ENCODE results near the gene CCDC33.

Gene CCDC33

DNA sequence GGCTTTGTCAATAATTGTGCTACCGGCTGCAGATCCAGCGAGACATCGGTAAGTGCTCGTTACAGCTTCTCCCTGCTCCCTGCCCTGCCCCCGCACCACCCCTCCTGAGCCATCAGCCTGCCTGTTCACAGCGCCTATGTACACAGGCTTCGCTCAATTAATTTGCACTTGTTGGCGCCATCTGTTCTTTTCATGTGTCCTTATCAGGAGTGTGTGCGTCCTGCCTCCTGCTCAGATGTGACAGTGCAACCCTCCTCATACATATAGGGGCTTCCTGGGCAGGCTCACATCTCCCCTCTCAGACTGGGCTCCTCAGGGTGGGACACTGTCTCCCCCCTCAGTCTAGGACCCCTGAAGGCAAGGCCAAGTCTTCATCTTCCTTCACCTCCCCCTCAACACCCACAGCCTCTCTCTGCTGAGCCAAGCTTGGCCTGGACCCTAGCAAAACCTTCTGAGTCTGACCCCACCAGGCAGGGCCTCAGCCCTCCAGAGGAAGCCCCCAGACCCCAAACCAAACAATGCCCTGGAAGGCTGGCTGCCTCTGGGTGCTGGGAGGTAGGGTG, 76.4 kb downstream of the CCDC33 start:
- TF ChIP-seq, protein P1, sequence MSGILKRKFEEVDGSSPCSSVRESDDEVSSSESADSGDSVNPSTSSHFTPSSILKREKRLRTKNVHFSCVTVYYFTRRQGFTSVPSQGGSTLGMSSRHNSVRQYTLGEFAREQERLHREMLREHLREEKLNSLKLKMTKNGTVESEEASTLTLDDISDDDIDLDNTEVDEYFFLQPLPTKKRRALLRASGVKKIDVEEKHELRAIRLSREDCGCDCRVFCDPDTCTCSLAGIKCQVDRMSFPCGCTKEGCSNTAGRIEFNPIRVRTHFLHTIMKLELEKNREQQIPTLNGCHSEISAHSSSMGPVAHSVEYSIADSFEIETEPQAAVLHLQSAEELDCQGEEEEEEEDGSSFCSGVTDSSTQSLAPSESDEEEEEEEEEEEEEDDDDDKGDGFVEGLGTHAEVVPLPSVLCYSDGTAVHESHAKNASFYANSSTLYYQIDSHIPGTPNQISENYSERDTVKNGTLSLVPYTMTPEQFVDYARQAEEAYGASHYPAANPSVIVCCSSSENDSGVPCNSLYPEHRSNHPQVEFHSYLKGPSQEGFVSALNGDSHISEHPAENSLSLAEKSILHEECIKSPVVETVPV (CRISPR knock-in tag; IDR thresholded peaks at IDR 0.05), result no peak
- TF ChIP-seq TCF4 (CRISPR knock-in tag; IDR thresholded peaks at IDR 0.05; ENCODE audit: borderline replicate concordance), result peak; percentile 49; the same call in 1 of the 2 replicates
- TF ChIP-seq ZNF70 (CRISPR knock-in tag; IDR thresholded peaks at IDR 0.05), result no peak
- TF ChIP-seq ZNF565 (CRISPR knock-in tag; conservative IDR thresholded peaks at IDR 0.05; ENCODE audit: low read depth), result no peak
- no peak for ATAC-seq

DNA sequence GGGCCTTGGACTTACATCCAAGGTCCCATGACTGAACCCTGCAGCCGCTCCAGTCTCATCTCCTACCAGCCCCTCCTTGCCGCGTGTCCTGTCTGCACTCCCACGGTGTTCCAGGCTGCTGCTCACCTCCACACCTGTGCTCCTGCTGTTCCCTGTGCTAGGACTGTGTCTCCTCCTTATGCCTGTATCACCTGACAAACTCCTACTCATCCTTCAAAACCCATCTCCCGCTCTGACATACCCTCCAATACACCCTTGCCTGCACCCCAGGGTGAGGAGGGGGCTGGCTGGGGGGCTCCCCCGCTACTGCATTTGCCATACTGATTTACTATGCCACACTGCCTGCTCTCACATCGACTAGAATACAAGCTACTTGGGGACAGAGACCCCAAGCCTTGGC, 77.8 kb downstream of the CCDC33 start:
- no peak for ATAC-seq
- no peak for TF ChIP-seq ARNTL (CRISPR knock-in tag; IDR thresholded peaks at IDR 0.05; ENCODE audit: borderline replicate concordance, low read depth)
- TF ChIP-seq ZFP3 (CRISPR knock-in tag; IDR thresholded peaks at IDR 0.05), result peak; percentile 95

DNA sequence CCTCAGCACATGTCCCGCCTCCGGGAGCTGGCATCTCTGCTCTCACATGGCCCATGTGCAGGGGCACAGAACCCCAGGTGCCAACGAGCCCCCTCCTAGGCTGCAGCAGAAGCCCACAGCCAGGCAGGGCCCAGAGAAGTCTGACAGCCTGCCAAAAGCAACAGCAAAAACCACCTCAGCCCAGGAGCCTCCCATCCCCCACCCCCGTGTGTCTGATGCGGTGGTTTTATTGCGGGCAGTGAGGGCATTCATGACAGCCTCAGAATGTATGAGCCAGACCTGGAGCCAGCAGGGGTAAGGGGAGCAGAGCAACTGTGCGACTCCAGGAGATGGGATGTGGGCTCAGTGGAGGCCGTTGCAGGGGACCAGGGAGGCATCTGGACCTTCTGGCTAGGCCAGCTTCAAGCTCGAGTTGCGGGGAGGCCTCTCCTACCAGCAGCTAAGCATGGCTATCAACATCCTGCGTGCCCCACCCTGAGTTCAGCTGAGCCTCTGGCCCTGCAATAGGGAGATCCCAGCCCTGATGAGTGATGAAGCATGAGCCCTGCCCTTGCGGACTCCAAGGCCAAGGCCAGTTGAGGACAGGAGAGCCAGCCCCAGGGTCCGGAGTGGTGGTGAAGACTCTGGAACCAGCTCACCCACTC, 78.8 kb downstream of the CCDC33 start:
- no peak for ATAC-seq
- no peak for TF ChIP-seq SNAI2 (CRISPR knock-in tag; IDR thresholded peaks at IDR 0.05)
- no peak for TF ChIP-seq CSDC2 (CRISPR knock-in tag; IDR thresholded peaks at IDR 0.05)
- no peak for TF ChIP-seq ZNF8 (CRISPR knock-in tag; IDR thresholded peaks at IDR 0.05)
- TF ChIP-seq, protein P2, sequence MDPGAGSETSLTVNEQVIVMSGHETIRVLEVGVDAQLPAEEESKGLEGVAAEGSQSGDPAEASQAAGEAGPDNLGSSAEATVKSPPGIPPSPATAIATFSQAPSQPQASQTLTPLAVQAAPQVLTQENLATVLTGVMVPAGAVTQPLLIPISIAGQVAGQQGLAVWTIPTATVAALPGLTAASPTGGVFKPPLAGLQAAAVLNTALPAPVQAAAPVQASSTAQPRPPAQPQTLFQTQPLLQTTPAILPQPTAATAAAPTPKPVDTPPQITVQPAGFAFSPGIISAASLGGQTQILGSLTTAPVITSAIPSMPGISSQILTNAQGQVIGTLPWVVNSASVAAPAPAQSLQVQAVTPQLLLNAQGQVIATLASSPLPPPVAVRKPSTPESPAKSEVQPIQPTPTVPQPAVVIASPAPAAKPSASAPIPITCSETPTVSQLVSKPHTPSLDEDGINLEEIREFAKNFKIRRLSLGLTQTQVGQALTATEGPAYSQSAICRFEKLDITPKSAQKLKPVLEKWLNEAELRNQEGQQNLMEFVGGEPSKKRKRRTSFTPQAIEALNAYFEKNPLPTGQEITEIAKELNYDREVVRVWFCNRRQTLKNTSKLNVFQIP (CRISPR knock-in tag; IDR thresholded peaks at IDR 0.05; ENCODE audit: borderline replicate concordance, low read depth), result no peak
- TF ChIP-seq GLIS3 (CRISPR knock-in tag; IDR thresholded peaks at IDR 0.05), result no peak
- no peak for TF ChIP-seq PPARA (CRISPR knock-in tag; IDR thresholded peaks at IDR 0.05; ENCODE audit: borderline replicate concordance)
- TF ChIP-seq TCF4 (CRISPR knock-in tag; IDR thresholded peaks at IDR 0.05; ENCODE audit: borderline replicate concordance), result no peak
- TF ChIP-seq ZNF70 (CRISPR knock-in tag; IDR thresholded peaks at IDR 0.05), result no peak

DNA sequence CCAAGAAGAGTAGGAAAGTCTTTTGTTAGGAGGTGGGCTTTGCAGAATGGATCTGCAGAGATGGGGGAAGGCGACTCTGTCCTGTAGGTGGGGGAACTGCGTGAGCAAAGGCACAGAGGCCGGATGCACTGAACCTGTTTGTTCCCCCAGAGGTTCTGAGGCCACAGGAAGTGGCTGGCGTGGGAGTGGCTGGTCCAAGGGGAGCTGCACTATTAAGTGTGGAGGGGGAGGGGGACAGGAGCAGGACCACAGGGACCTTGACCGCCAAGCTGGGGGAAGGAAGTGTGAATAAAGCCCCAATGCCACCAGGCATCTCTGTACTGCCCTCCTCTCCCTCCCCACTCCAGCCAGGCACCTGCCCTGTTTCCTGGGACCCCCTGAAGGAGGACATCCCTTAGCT, 79.5 kb downstream of the CCDC33 start:
- no peak for ATAC-seq
- TF ChIP-seq ZNF8 (CRISPR knock-in tag; IDR thresholded peaks at IDR 0.05) (no peak), RARB (CRISPR knock-in tag; IDR thresholded peaks at IDR 0.05) (no peak), ESRRG (CRISPR knock-in tag; IDR thresholded peaks at IDR 0.05) (no peak), TCF4 (CRISPR knock-in tag; IDR thresholded peaks at IDR 0.05; ENCODE audit: borderline replicate concordance) (no peak), ZC3H10 (CRISPR knock-in tag; IDR thresholded peaks at IDR 0.05) (no peak), ZFP30 (CRISPR knock-in tag; IDR thresholded peaks at IDR 0.05) (no peak), GLIS3 (CRISPR knock-in tag; IDR thresholded peaks at IDR 0.05) (no peak), TOX (CRISPR knock-in tag; IDR thresholded peaks at IDR 0.05; ENCODE audit: borderline replicate concordance) (no peak), ARNTL (CRISPR knock-in tag; IDR thresholded peaks at IDR 0.05; ENCODE audit: borderline replicate concordance, low read depth) (no peak), BACH2 (CRISPR knock-in tag; IDR thresholded peaks at IDR 0.05; ENCODE audit: borderline replicate concordance) (no peak), SNAI2 (CRISPR knock-in tag; IDR thresholded peaks at IDR 0.05) (no peak)
- TF ChIP-seq, protein P1 (CRISPR knock-in tag; IDR thresholded peaks at IDR 0.05), result no peak
- TF ChIP-seq, protein P3, sequence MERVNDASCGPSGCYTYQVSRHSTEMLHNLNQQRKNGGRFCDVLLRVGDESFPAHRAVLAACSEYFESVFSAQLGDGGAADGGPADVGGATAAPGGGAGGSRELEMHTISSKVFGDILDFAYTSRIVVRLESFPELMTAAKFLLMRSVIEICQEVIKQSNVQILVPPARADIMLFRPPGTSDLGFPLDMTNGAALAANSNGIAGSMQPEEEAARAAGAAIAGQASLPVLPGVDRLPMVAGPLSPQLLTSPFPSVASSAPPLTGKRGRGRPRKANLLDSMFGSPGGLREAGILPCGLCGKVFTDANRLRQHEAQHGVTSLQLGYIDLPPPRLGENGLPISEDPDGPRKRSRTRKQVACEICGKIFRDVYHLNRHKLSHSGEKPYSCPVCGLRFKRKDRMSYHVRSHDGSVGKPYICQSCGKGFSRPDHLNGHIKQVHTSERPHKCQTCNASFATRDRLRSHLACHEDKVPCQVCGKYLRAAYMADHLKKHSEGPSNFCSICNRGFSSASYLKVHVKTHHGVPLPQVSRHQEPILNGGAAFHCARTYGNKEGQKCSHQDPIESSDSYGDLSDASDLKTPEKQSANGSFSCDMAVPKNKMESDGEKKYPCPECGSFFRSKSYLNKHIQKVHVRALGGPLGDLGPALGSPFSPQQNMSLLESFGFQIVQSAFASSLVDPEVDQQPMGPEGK (CRISPR knock-in tag; IDR thresholded peaks at IDR 0.05; ENCODE audit: borderline replicate concordance), result no peak

DNA sequence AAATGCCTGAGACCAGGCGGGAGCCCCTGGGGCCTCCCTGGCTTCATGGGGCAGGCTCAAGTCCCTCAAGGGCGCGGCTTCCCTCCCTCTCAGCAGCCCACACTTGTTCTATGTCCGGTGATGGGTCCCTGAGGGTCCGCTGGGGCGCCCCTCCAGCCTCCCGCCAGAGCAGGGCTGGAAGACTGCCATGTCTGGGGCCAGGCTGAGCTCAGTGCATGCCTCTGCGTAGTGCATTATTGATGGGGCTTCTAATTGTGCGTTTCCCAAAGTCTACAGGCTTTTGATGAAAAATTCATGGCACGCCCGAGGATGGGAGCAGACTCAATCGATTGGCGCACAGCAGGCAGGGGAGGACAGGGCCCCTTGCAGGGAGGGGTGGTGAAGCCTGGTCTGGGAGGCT, 80.0 kb downstream of the CCDC33 start:
- TF ChIP-seq ZNF70 (CRISPR knock-in tag; IDR thresholded peaks at IDR 0.05) (no peak), CSDC2 (CRISPR knock-in tag; IDR thresholded peaks at IDR 0.05) (no peak), RARB (CRISPR knock-in tag; IDR thresholded peaks at IDR 0.05) (no peak), TCF4 (CRISPR knock-in tag; IDR thresholded peaks at IDR 0.05; ENCODE audit: borderline replicate concordance) (no peak), SNAI2 (CRISPR knock-in tag; IDR thresholded peaks at IDR 0.05) (no peak)
- TF ChIP-seq, protein P2 (CRISPR knock-in tag; IDR thresholded peaks at IDR 0.05; ENCODE audit: borderline replicate concordance, low read depth), result no peak
- TF ChIP-seq, protein P4, sequence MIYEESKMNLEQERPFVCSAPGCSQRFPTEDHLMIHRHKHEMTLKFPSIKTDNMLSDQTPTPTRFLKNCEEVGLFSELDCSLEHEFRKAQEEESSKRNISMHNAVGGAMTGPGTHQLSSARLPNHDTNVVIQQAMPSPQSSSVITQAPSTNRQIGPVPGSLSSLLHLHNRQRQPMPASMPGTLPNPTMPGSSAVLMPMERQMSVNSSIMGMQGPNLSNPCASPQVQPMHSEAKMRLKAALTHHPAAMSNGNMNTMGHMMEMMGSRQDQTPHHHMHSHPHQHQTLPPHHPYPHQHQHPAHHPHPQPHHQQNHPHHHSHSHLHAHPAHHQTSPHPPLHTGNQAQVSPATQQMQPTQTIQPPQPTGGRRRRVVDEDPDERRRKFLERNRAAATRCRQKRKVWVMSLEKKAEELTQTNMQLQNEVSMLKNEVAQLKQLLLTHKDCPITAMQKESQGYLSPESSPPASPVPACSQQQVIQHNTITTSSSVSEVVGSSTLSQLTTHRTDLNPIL (CRISPR knock-in tag; IDR thresholded peaks at IDR 0.05; ENCODE audit: low read depth), result no peak
- ATAC-seq, result no peak

Measured in SK-N-SH treated with all-trans-retinoic acid at 6 μM for 48 hours (cell line).